Measurements from ENCODE around the gene RAB3IL1. TPM values are rescaled to one million over a fixed set of nuclear protein-coding genes. Genes with fewer than 3 reads are reported as not detected.

RAB3IL1 gene
- total and polyA plus RNA-seq, 8 donors, result 0.58 to 13.3 (median 10.1) TPM; not detected in 1

GRCh38 chr11:61860054-61860903 is 57.1 kb downstream of the RAB3IL1 start:
- whole genome bisulfite sequencing, 5 donors, result 62 to 75% (median 68%) methylated on average over 15 to 16 of the region's 16 CpGs
- peaks cover 0 to 69% (median 22%) of the 10 kb centered on the region in 4 donors for H3K36me3 ChIP-seq
- no peak for TF ChIP-seq EP300 (IDR thresholded peaks at IDR 0.05)
- no peak for TF ChIP-seq POLR2AphosphoS5 (IDR thresholded peaks at IDR 0.05)
- TF ChIP-seq POLR2A (IDR thresholded peaks at IDR 0.05), result no peak
- no peak for TF ChIP-seq CTCF (IDR thresholded peaks at IDR 0.05)
- peak in 1 of 2 donors; percentile 84 for DNase-seq
- H3K27me3 ChIP-seq, result no peaks in the 10 kb centered on the region
- intact Hi-C loops (cut with DNase I; ENCODE audit: low total_unique reads), result no loop called here
- H3K4me3 ChIP-seq, result no peak overlapping the region
- no peaks in the 10 kb centered on the region for H3K9me3 ChIP-seq
- no peak overlapping the region for H3K27ac ChIP-seq
- peaks cover 0 to 9% (median 5%) of the 10 kb centered on the region in 4 donors for H3K4me1 ChIP-seq

GRCh38 chr11:61855939-61856680 is 61.3 kb downstream of the RAB3IL1 start:
- Histone ChIP-seq H3K4me1 (peaks cover 0 to 9% (median 5%) of the 10 kb centered on the region in 4 donors), H3K27ac (no peak overlapping the region), H3K27me3 (no peaks in the 10 kb centered on the region), H3K36me3 (peaks cover 0 to 71% (median 15%) of the 10 kb centered on the region in 4 donors), H3K9me3 (no peaks in the 10 kb centered on the region), H3K4me3 (no peak overlapping the region)
- DNase-seq, result no peak
- 75 to 95% (median 90%) methylated on average over 7 to 12 of the region's 12 CpGs for WGBS, 5 donors
- intact Hi-C loops (cut with DNase I; ENCODE audit: low total_unique reads), result no loop called here
- TF ChIP-seq POLR2A (IDR thresholded peaks at IDR 0.05) (no peak), EP300 (IDR thresholded peaks at IDR 0.05) (no peak), CTCF (IDR thresholded peaks at IDR 0.05) (no peak), POLR2AphosphoS5 (IDR thresholded peaks at IDR 0.05) (no peak)

GRCh38 chr11:61854966-61855714 is 62.2 kb downstream of the RAB3IL1 start:
- no peak for TF ChIP-seq POLR2AphosphoS5 (IDR thresholded peaks at IDR 0.05)
- no peak for TF ChIP-seq EP300 (IDR thresholded peaks at IDR 0.05)
- no peak for TF ChIP-seq POLR2A (IDR thresholded peaks at IDR 0.05)
- TF ChIP-seq CTCF (IDR thresholded peaks at IDR 0.05), result no peak
- 79 to 94% (median 91%) methylated on average over 12 to 14 of the region's 14 CpGs for WGBS, 5 donors
- no peak for DNase-seq
- Histone ChIP-seq H3K4me1 (peaks cover 0 to 3% (median 1%) of the 10 kb centered on the region in 4 donors), H3K27me3 (no peaks in the 10 kb centered on the region), H3K9me3 (no peaks in the 10 kb centered on the region), H3K4me3 (no peak overlapping the region), H3K27ac (no peak overlapping the region), H3K36me3 (peaks cover 0 to 71% (median 17%) of the 10 kb centered on the region in 4 donors)
- intact Hi-C loops (cut with DNase I; ENCODE audit: low total_unique reads), result no loop called here

All from stomach (tissue), 9 donors.